Measurements from ENCODE around the gene IFNA10. TPM values are rescaled to one million over a fixed set of nuclear protein-coding genes. Genes with fewer than 3 reads are reported as not detected.
"Not testable (repeated sequence)": the region's sequence is repeated elsewhere in the genome, so short reads cannot be mapped to it uniquely, and the experiment has no call there.

The IFNA10 gene
- polyA plus RNA-seq, 1 donor (not counting 4 experiments of a cell fraction or from before 2014, with no cell fraction given) = not detected

- TF ChIP-seq CTCF (optimal IDR thresholded peaks at IDR 0.05 in 1 of 3, IDR thresholded peaks at IDR 0.05 in 1 of 3, conservative IDR thresholded peaks at IDR 0.05 in 1 of 3; ENCODE audit: extremely low read depth in 1 of 3, insufficient read depth in 2 of 3, low read length in 3 of 3) = no peak
- no peak for TF ChIP-seq EZH2 (IDR thresholded peaks at IDR 0.05; ENCODE audit: low read length)
- FAIRE-seq (no peak), DNase-seq (ENCODE audit: low read depth, low spot score) (no peak)
- no peak overlapping the region for H2AFZ ChIP-seq (ENCODE audit: control insufficient read depth, low read length)
- dilution Hi-C loops (cut with MboI; ENCODE audit: extremely low pct_ligation_motif_present, low sequenced_read_pairs) = no loop called here
- no peaks in the 10 kb centered on the region for H3K9me1 ChIP-seq (ENCODE audit: control insufficient read depth, extremely low read depth, insufficient read depth, low read length)
- H4K20me1 ChIP-seq (ENCODE audit: control insufficient read depth, extremely low read depth, insufficient read depth, low read length) = no peaks in the 10 kb centered on the region
- peaks cover 9% of the 10 kb centered on the region for H3K27me3 ChIP-seq (ENCODE audit: control insufficient read depth, extremely low read depth, insufficient read depth, low read length)
- H3K9me3 ChIP-seq (ENCODE audit: control insufficient read depth, low read depth, low read length) = no peaks in the 10 kb centered on the region
- H3K79me2 ChIP-seq (ENCODE audit: control insufficient read depth, insufficient read depth, low read length) = no peaks in the 10 kb centered on the region
- H3K4me3 ChIP-seq (ENCODE audit: control insufficient read depth in 2 of 3, extremely low read depth in 1 of 3, insufficient read depth in 2 of 3, low read depth in 1 of 3, low read length in 3 of 3) = no peak overlapping the region
- no peak overlapping the region for H3K4me2 ChIP-seq (ENCODE audit: control insufficient read depth, extremely low read depth, insufficient read depth, low read depth, low read length)
- no peak overlapping the region for H3K9ac ChIP-seq (ENCODE audit: control insufficient read depth, extremely low read depth, insufficient read depth, low read length)
- H3K4me1 ChIP-seq (ENCODE audit: control insufficient read depth, extremely low read depth, insufficient read depth, low read length) = no peaks in the 10 kb centered on the region
- H3K36me3 ChIP-seq (ENCODE audit: control insufficient read depth in 2 of 2, extremely low read depth in 1 of 2, insufficient read depth in 2 of 2, low read length in 2 of 2) = no peaks in the 10 kb centered on the region
- no peak overlapping the region for H3K27ac ChIP-seq (ENCODE audit: control insufficient read depth, insufficient read depth, low read length)
Observed at GRCh38 chr9:21172156-21172555, 34.8 kb downstream of the IFNA10 start.

GRCh38 chr9:21171351-21171750 is 35.6 kb downstream of the IFNA10 start:
- H3K4me3 ChIP-seq (ENCODE audit: control insufficient read depth in 2 of 3, extremely low read depth in 1 of 3, insufficient read depth in 2 of 3, low read depth in 1 of 3, low read length in 3 of 3) = no peak overlapping the region
- no peaks in the 10 kb centered on the region for H3K36me3 ChIP-seq (ENCODE audit: control insufficient read depth in 2 of 2, extremely low read depth in 1 of 2, insufficient read depth in 2 of 2, low read length in 2 of 2)
- H3K9me3 ChIP-seq (ENCODE audit: control insufficient read depth, low read depth, low read length) = no peaks in the 10 kb centered on the region
- dilution Hi-C loops (cut with MboI; ENCODE audit: extremely low pct_ligation_motif_present, low sequenced_read_pairs) = no loop called here
- H3K4me1 ChIP-seq (ENCODE audit: control insufficient read depth, extremely low read depth, insufficient read depth, low read length) = no peaks in the 10 kb centered on the region
- FAIRE-seq = no peak
- no peak for DNase-seq (ENCODE audit: low read depth, low spot score)
- no peaks in the 10 kb centered on the region for H3K9me1 ChIP-seq (ENCODE audit: control insufficient read depth, extremely low read depth, insufficient read depth, low read length)
- H3K4me2 ChIP-seq (ENCODE audit: control insufficient read depth, extremely low read depth, insufficient read depth, low read depth, low read length) = no peak overlapping the region
- TF ChIP-seq CTCF (optimal IDR thresholded peaks at IDR 0.05 in 1 of 3, IDR thresholded peaks at IDR 0.05 in 1 of 3, conservative IDR thresholded peaks at IDR 0.05 in 1 of 3; ENCODE audit: extremely low read depth in 1 of 3, insufficient read depth in 2 of 3, low read length in 3 of 3) (no peak), EZH2 (IDR thresholded peaks at IDR 0.05; ENCODE audit: low read length) (no peak)
- no peaks in the 10 kb centered on the region for H3K79me2 ChIP-seq (ENCODE audit: control insufficient read depth, insufficient read depth, low read length)
- no peaks in the 10 kb centered on the region for H4K20me1 ChIP-seq (ENCODE audit: control insufficient read depth, extremely low read depth, insufficient read depth, low read length)
- peaks cover 4% of the 10 kb centered on the region for H3K27me3 ChIP-seq (ENCODE audit: control insufficient read depth, extremely low read depth, insufficient read depth, low read length)
- H3K9ac ChIP-seq (ENCODE audit: control insufficient read depth, extremely low read depth, insufficient read depth, low read length) = no peak overlapping the region
- H2AFZ ChIP-seq (ENCODE audit: control insufficient read depth, low read length) = no peak overlapping the region
- no peak overlapping the region for H3K27ac ChIP-seq (ENCODE audit: control insufficient read depth, insufficient read depth, low read length)

GRCh38 chr9:21166560-21166959 is 40.4 kb downstream of the IFNA10 start, which contains the start of gene IFNA21:
Gene IFNA21, minus strand, starts transcription at chr9:21166660. Its CDS starts 48 bp downstream, at chr9:21166612.
- H3K79me2 ChIP-seq (ENCODE audit: control insufficient read depth, insufficient read depth, low read length); H3K36me3 ChIP-seq (ENCODE audit: control insufficient read depth in 2 of 2, extremely low read depth in 1 of 2, insufficient read depth in 2 of 2, low read length in 2 of 2); H3K9me3 ChIP-seq (ENCODE audit: control insufficient read depth, low read depth, low read length); H3K27me3 ChIP-seq (ENCODE audit: control insufficient read depth, extremely low read depth, insufficient read depth, low read length); H3K4me2 ChIP-seq (ENCODE audit: control insufficient read depth, extremely low read depth, insufficient read depth, low read depth, low read length); dilution Hi-C loops (cut with MboI; ENCODE audit: extremely low pct_ligation_motif_present, low sequenced_read_pairs); FAIRE-seq; H3K4me3 ChIP-seq (ENCODE audit: control insufficient read depth in 2 of 3, extremely low read depth in 1 of 3, insufficient read depth in 2 of 3, low read depth in 1 of 3, low read length in 3 of 3); H3K27ac ChIP-seq (ENCODE audit: control insufficient read depth, insufficient read depth, low read length); DNase-seq (ENCODE audit: low read depth, low spot score); H3K9ac ChIP-seq (ENCODE audit: control insufficient read depth, extremely low read depth, insufficient read depth, low read length); H3K9me1 ChIP-seq (ENCODE audit: control insufficient read depth, extremely low read depth, insufficient read depth, low read length); H3K4me1 ChIP-seq (ENCODE audit: control insufficient read depth, extremely low read depth, insufficient read depth, low read length); H2AFZ ChIP-seq (ENCODE audit: control insufficient read depth, low read length); H4K20me1 ChIP-seq (ENCODE audit: control insufficient read depth, extremely low read depth, insufficient read depth, low read length): not testable (repeated sequence)

Data from keratinocyte (primary cell).